ENCODE results near the gene TSHZ2.

- TF ChIP-seq SFPQ (IDR thresholded peaks at IDR 0.05; ENCODE audit: low read depth, low read length) (no peak), CTCF (IDR thresholded peaks at IDR 0.05 in 2 of 3, conservative IDR thresholded peaks at IDR 0.05 in 1 of 3; ENCODE audit: insufficient read depth in 2 of 3, low read depth in 1 of 3, low read length in 3 of 3) (no peak), RFX7 (CRISPR knock-in tag; IDR thresholded peaks at IDR 0.05) (no peak), CBX1 (IDR thresholded peaks at IDR 0.05; ENCODE audit: low read depth) (no peak), SOX6 (IDR thresholded peaks at IDR 0.05) (no peak)
Observed at GRCh38 chr20:53133628-53134027, 161.5 kb downstream of the TSHZ2 start.
